Melanocyte of skin (primary cell): Measurements from ENCODE around the gene C1orf53. TPM values are rescaled to one million over a fixed set of nuclear protein-coding genes. Genes with fewer than 3 reads are reported as not detected.

Experiments
- total RNA-seq, 2 donors: library from RNA; depleted of rRNA; stranded (reverse); fragments of >200 nt; gene quantifications; 2 replicates each; pipeline ENCODE4 v1.2.3, GENCODE V29; 2012

Gene C1orf53
- 1 to 10 TPM; 3.4 to 4.3 TPM for total RNA-seq

DNA sequence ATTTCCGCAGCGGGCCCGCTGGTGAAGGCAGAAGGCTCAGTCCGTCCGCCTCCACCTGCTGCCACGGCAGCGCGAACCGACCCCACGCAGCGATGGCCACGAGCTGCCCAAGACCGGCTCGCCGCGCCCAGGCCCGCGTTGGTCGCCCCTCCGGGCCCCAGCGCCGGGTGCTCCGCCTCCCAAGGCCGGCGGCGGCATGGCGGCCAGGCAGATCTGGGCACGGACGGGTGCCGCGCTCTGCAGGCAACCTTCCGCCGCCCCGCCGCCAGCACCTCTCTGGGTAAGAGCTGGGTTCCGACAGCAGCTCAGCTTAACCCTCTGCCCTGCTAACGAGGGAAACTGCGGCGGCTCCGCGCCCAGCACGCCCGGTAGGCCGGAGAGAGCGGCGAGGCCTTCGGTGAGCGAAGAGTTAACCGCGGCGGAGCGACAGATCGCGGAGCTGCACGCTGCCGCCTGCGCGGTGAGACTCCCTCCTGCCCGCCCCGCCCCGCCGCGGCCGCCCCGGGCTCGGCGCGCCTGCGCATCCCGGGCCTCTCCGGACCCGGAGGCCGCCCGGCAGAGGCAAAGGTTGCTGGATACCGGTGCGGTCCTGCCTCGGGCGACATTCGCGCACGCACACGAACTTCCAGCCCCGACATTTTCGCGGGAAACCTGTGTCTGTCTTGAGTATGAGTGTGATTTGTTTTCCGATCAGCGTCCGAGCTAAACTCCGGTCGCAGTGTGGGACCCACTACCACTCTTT is at the start of gene C1orf53:
C1orf53 (plus strand) TSS at position 177 of the 742 bp plus-strand sequence; CDS start at position 197, 20 bp downstream.

Other genes starting within 250 kb of the C1orf53 start
- gene DENND1B, start 127.2 kb upstream of the C1orf53 start, total RNA-seq: 10 to 100 TPM in 1 of 2 donors, 1 to 10 TPM in 1; 10.0 to 10.7 TPM
- not detected for gene LHX9, start 14.7 kb downstream of the C1orf53 start, total RNA-seq